Measurements from ENCODE around the gene TRHDE. TPM values are rescaled to one million over a fixed set of nuclear protein-coding genes. Genes with fewer than 3 reads are reported as not detected.

TRHDE gene
- total RNA-seq, 1 donor from 2014 or later = 5.6 TPM

DNA sequence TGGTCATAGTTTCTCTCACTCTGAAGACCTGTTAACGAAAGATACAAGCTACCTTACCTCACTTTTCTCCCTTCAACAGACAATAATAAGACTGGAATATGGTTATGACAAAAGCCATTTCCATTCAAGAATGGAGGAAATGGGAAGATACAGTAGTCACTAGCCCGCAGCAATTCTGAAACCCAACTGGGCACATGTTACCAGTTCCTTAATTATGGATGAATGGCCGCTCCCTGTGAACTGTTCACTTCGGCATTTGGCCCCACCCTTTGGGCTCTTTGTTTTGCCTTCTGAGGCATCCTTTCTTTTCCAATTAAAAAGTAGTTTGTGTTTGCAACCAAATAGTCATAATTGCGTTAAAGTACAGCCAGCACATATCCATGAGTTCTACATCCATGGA lies 19.0 kb downstream of the TRHDE start:
- TF ChIP-seq, protein P1, sequence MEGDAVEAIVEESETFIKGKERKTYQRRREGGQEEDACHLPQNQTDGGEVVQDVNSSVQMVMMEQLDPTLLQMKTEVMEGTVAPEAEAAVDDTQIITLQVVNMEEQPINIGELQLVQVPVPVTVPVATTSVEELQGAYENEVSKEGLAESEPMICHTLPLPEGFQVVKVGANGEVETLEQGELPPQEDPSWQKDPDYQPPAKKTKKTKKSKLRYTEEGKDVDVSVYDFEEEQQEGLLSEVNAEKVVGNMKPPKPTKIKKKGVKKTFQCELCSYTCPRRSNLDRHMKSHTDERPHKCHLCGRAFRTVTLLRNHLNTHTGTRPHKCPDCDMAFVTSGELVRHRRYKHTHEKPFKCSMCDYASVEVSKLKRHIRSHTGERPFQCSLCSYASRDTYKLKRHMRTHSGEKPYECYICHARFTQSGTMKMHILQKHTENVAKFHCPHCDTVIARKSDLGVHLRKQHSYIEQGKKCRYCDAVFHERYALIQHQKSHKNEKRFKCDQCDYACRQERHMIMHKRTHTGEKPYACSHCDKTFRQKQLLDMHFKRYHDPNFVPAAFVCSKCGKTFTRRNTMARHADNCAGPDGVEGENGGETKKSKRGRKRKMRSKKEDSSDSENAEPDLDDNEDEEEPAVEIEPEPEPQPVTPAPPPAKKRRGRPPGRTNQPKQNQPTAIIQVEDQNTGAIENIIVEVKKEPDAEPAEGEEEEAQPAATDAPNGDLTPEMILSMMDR (IDR thresholded peaks at IDR 0.05; ENCODE audit: insufficient read depth, low read length, poor library complexity, severe bottlenecking) = no peak
- no peak for DNase-seq (ENCODE audit: low read depth)
- Histone ChIP-seq H3K36me3 (ENCODE audit: control insufficient read depth, insufficient read depth, low read length) (no peaks in the 10 kb centered on the region), H3K27me3 (ENCODE audit: control insufficient read depth, insufficient read depth, low read length) (no peaks in the 10 kb centered on the region), H3K4me3 (ENCODE audit: low read depth, low read length) (no peak overlapping the region)

- DNase-seq (ENCODE audit: low read depth) = no peak
- no peak overlapping the region for H3K4me3 ChIP-seq (ENCODE audit: low read depth, low read length)
- no peaks in the 10 kb centered on the region for H3K36me3 ChIP-seq (ENCODE audit: control insufficient read depth, insufficient read depth, low read length)
- H3K27me3 ChIP-seq (ENCODE audit: control insufficient read depth, insufficient read depth, low read length) = no peaks in the 10 kb centered on the region
- TF ChIP-seq, protein P1 (IDR thresholded peaks at IDR 0.05; ENCODE audit: insufficient read depth, low read length, poor library complexity, severe bottlenecking) = no peak
Measured at GRCh38 chr12:72293701-72294100, 21.5 kb downstream of the TRHDE start.

DNA sequence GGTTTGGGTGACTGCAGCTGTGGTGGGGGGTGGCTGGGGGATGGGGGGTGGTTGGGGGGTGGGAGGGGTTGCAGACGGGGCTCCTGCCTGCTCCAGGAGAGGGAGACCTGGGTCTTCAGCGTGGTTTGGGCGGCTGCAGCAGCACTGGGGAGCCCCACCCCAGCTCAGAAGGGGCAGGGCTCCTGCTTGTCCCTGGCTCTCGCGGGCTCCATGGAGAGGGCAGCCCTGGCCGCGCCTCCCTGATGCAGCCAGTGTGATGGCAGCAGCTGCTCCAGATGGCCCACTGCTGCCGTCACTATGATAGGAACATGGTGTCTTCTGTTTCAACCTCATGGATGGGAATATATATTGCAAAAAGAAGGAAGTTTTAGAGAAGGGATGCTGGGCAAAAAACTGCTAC lies 22.9 kb downstream of the TRHDE start:
- H3K4me3 ChIP-seq (ENCODE audit: low read depth, low read length) = no peak overlapping the region
- H3K27me3 ChIP-seq (ENCODE audit: control insufficient read depth, insufficient read depth, low read length) = no peaks in the 10 kb centered on the region
- TF ChIP-seq, protein P1 (IDR thresholded peaks at IDR 0.05; ENCODE audit: insufficient read depth, low read length, poor library complexity, severe bottlenecking) = no peak
- H3K36me3 ChIP-seq (ENCODE audit: control insufficient read depth, insufficient read depth, low read length) = no peaks in the 10 kb centered on the region
- DNase-seq (ENCODE audit: low read depth) = no peak

DNA sequence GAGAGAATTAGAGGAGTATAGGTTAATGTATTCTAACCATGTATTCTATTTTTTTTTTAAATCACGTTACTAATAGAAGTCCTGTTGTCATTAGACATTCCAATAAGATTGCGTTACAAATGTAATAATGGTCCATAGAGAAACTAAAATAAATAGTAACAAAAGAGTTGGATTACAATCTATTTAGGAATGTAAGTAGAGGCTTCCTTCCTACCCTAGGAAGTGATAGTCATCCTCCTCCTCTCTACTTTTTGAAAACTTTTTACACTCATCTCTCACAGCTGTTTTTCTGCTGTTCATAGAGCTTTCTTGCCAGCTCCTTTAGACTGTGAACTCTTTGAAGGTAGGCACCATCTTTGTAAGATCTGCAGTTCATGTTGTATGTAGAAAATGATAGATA lies 23.6 kb downstream of the TRHDE start:
- H3K4me3 ChIP-seq (ENCODE audit: low read depth, low read length) = no peak overlapping the region
- DNase-seq (ENCODE audit: low read depth) = no peak

DNA sequence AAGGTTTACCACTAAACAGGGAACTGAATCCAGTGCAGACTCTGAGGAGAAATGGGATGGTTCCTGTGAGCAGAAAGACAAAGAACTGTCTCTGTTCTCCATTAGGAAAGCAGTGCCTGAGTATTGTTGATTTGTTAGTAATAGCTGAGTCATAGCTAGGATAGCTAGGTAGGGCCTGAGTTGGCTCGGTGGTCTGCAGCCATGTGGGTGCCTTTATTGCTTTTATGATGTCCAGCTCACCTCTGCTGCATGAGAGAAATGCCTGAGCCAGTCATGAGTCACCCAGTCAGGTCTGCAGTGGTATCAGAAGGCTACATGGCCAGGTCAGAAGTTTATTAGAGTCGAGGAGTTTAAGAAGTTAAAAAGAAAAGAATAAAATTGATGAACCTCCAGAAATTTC lies 24.2 kb downstream of the TRHDE start:
- TF ChIP-seq, protein P1 (IDR thresholded peaks at IDR 0.05; ENCODE audit: insufficient read depth, low read length, poor library complexity, severe bottlenecking) = no peak
- H3K27me3 ChIP-seq (ENCODE audit: control insufficient read depth, insufficient read depth, low read length) = no peaks in the 10 kb centered on the region
- H3K36me3 ChIP-seq (ENCODE audit: control insufficient read depth, insufficient read depth, low read length) = no peaks in the 10 kb centered on the region
- H3K4me3 ChIP-seq (ENCODE audit: low read depth, low read length) = no peak overlapping the region
- peak; percentile 97 for DNase-seq (ENCODE audit: low read depth)

More for the DNA sequence above, 23.6 kb downstream of the TRHDE start:
- Histone ChIP-seq H3K36me3 (ENCODE audit: control insufficient read depth, insufficient read depth, low read length) (no peaks in the 10 kb centered on the region), H3K27me3 (ENCODE audit: control insufficient read depth, insufficient read depth, low read length) (no peaks in the 10 kb centered on the region)
- TF ChIP-seq, protein P1 (IDR thresholded peaks at IDR 0.05; ENCODE audit: insufficient read depth, low read length, poor library complexity, severe bottlenecking) = no peak

- TF ChIP-seq, protein P1 (IDR thresholded peaks at IDR 0.05; ENCODE audit: insufficient read depth, low read length, poor library complexity, severe bottlenecking) = no peak
- H3K27me3 ChIP-seq (ENCODE audit: control insufficient read depth, insufficient read depth, low read length) = no peaks in the 10 kb centered on the region
- DNase-seq (ENCODE audit: low read depth) = no peak
- H3K36me3 ChIP-seq (ENCODE audit: control insufficient read depth, insufficient read depth, low read length) = no peaks in the 10 kb centered on the region
- no peak overlapping the region for H3K4me3 ChIP-seq (ENCODE audit: low read depth, low read length)
Measured at GRCh38 chr12:72297666-72298065, 25.5 kb downstream of the TRHDE start.
